H1 (cell line): Measurements from ENCODE around the gene ZNF575. TPM values are rescaled to one million over a fixed set of nuclear protein-coding genes. Genes with fewer than 3 reads are reported as not detected.

Experiments used
- CTCF ChIA-PET: fragments of 300-600 bp; sonication (Branson Sonifier 250); formaldehyde crosslinking; loops from one replicate; lab custom pipeline; 2021; ENCODE audit not compliant: partially characterized antibody; lab: Charles Lee
- POLR2A ChIA-PET: fragments of 300-600 bp; sonication (Branson Sonifier 250); formaldehyde crosslinking; loops from one replicate; lab custom pipeline; 2021; ENCODE audit warnings: inconsistent platforms; ENCODE audit not compliant: partially characterized antibody; lab: Charles Lee
- DNase-seq, 2 experiments: peaks; one replicate each; pipeline versions ENCODE4 v3.0.0 to v3.0.0-alpha.2; 2010 to 2022; ENCODE audit warnings: low spot score in 2 of 2, low read depth in 1 of 2, mixed read lengths in 1 of 2
- FAIRE-seq: peaks from 2 replicates; lab custom pipeline; 2011; peaks lifted over from hg19 to GRCh38; lab: Jason Lieb, UNC
- H2AFZ ChIP-seq: 2 replicates; pipeline ENCODE4 v1.8.1; 2012; ENCODE audit warnings: low read length, inconsistent platforms
- H2AK5ac ChIP-seq: 2 replicates; pipeline ENCODE4 v1.6.1; 2013; ENCODE audit warnings: low read depth, low read length
- H2BK120ac ChIP-seq: replicated peaks from 2 replicates; pipeline ENCODE3; 2013; ENCODE audit warnings: low read depth, low read length, inconsistent platforms
- H2BK12ac ChIP-seq: 2 replicates; pipeline ENCODE4 v1.6.1; 2013; ENCODE audit warnings: low read depth, low read length
- H2BK15ac ChIP-seq: 2 replicates; pipeline ENCODE4 v1.6.1; 2013; ENCODE audit warnings: low read length
- H2BK20ac ChIP-seq: 2 replicates; pipeline ENCODE4 v1.6.1; 2013; ENCODE audit warnings: low read length
- H2BK5ac ChIP-seq: 2 replicates; pipeline ENCODE4 v1.6.1; 2013; ENCODE audit warnings: low read depth, low read length
- H3K14ac ChIP-seq: 2 replicates; pipeline ENCODE4 v1.6.1; 2013; ENCODE audit warnings: inconsistent platforms; ENCODE audit not compliant: insufficient read length
- H3K18ac ChIP-seq: 2 replicates; pipeline ENCODE4 v1.6.1; 2013; ENCODE audit warnings: low read length; ENCODE audit errors: extremely low read depth
- H3K23ac ChIP-seq: 2 replicates; pipeline ENCODE4 v1.6.1; 2013; ENCODE audit warnings: inconsistent platforms; ENCODE audit not compliant: insufficient read length
- H3K23me2 ChIP-seq: 2 replicates; pipeline ENCODE4 v1.6.1; 2013; ENCODE audit warnings: low read depth, low read length
- H3K27ac ChIP-seq: 2 replicates; pipeline ENCODE4 v1.6.1; 2011; ENCODE audit warnings: low read depth, low read length, inconsistent platforms
- H3K27me3 ChIP-seq, 4 experiments: replicated peaks in 1 of 4; 1 replicate in 1 of 4; 2 replicates in 3 of 4; pipeline versions ENCODE4 v1.6.1 to v1.8.1; 2011 to 2013; ENCODE audit warnings: low read length in 3 of 4, mild to moderate bottlenecking in 3 of 4, inconsistent platforms in 2 of 4, mixed read lengths in 2 of 4, moderate library complexity in 1 of 4; ENCODE audit not compliant: control insufficient read depth in 3 of 4, insufficient read depth in 3 of 4; ENCODE audit errors: extremely low read depth in 1 of 4
- H3K36me3 ChIP-seq, 4 experiments: 2 replicates each; pipeline versions ENCODE4 v1.6.1 to v1.8.1; 2011 to 2013; ENCODE audit warnings: mild to moderate bottlenecking in 4 of 4, low read length in 3 of 4, moderate library complexity in 2 of 4, control low read depth in 1 of 4, inconsistent platforms in 1 of 4; ENCODE audit not compliant: insufficient read depth in 4 of 4, control insufficient read depth in 2 of 4
- H3K4ac ChIP-seq: replicated peaks from 2 replicates; pipeline ENCODE3; 2013; ENCODE audit warnings: low read length, low read depth, mixed read lengths, inconsistent platforms; ENCODE audit not compliant: insufficient read length
- H3K4me1 ChIP-seq, 4 experiments: replicated peaks in 1 of 4; 1 replicate in 1 of 4; 2 replicates in 3 of 4; pipeline versions ENCODE4 v1.6.1 to v1.8.1; 2011 to 2013; ENCODE audit warnings: low read length in 3 of 4, inconsistent platforms in 2 of 4, mixed read lengths in 1 of 4; ENCODE audit not compliant: insufficient read depth in 4 of 4, control insufficient read depth in 3 of 4
- H3K4me2 ChIP-seq, 2 experiments: 2 replicates each; pipeline versions ENCODE4 v1.6.1 to v1.8.1; 2011 to 2013; ENCODE audit warnings: low read depth in 2 of 2, low read length in 2 of 2, control low read depth in 1 of 2, inconsistent platforms in 1 of 2, mild to moderate bottlenecking in 1 of 2; ENCODE audit not compliant: insufficient read depth in 1 of 2
- H3K4me3 ChIP-seq, 4 experiments: fragments of 200-600, 300-600 bp in 1 of 4; sonication (generic), shearing (Covaris generic), sonication (Bioruptor Twin) in 1 of 4; 2 replicates each; pipeline versions ENCODE4 v1.5.1 to v1.8.1; 2011 to 2016; ENCODE audit warnings: low read length in 4 of 4, low read depth in 3 of 4, control low read depth in 2 of 4, inconsistent platforms in 2 of 4, mild to moderate bottlenecking in 2 of 4, mixed read lengths in 1 of 4, moderate library complexity in 1 of 4; ENCODE audit not compliant: insufficient read depth in 2 of 4; ENCODE audit errors: extremely low read depth in 1 of 4
- H3K56ac ChIP-seq: replicated peaks from 2 replicates; pipeline ENCODE3; 2013; ENCODE audit warnings: low read depth, mild to moderate bottlenecking, mixed read lengths, low read length, inconsistent platforms; ENCODE audit not compliant: insufficient read length
- H3K79me1 ChIP-seq: 2 replicates; pipeline ENCODE4 v1.6.1; 2013; ENCODE audit warnings: low read depth, low read length, control low read depth
- H3K79me2 ChIP-seq, 2 experiments: 2 replicates each; pipeline versions ENCODE4 v1.6.1 to v1.8.1; 2012 to 2013; ENCODE audit warnings: low read length in 2 of 2, mild to moderate bottlenecking in 2 of 2, inconsistent platforms in 1 of 2; ENCODE audit not compliant: insufficient read depth in 2 of 2, control insufficient read depth in 1 of 2
- H3K9ac ChIP-seq, 4 experiments: replicated peaks in 1 of 4; 1 replicate in 1 of 4; 2 replicates in 3 of 4; pipeline versions ENCODE4 v1.6.1 to v1.8.1; 2011 to 2013; ENCODE audit warnings: low read depth in 3 of 4, low read length in 3 of 4, control low read depth in 2 of 4, mild to moderate bottlenecking in 2 of 4, moderate library complexity in 2 of 4, inconsistent platforms in 1 of 4; ENCODE audit errors: extremely low read depth in 1 of 4
- H3K9me3 ChIP-seq, 2 experiments: 2 replicates each; pipeline versions ENCODE4 v1.6.1 to v1.8.1; 2012 to 2013; ENCODE audit warnings: mild to moderate bottlenecking in 2 of 2, moderate library complexity in 2 of 2, control low read depth in 1 of 2, inconsistent platforms in 1 of 2, low read depth in 1 of 2, low read length in 1 of 2, mixed read lengths in 1 of 2; ENCODE audit not compliant: insufficient read depth in 2 of 2
- H4K20me1 ChIP-seq, 2 experiments: replicated peaks in 1 of 2; 2 replicates each; pipeline versions ENCODE3 to v1.8.1; 2011 to 2013; ENCODE audit warnings: inconsistent platforms in 2 of 2, low read length in 2 of 2, mild to moderate bottlenecking in 1 of 2; ENCODE audit not compliant: insufficient read depth in 2 of 2, control insufficient read depth in 1 of 2
- H4K5ac ChIP-seq: 2 replicates; pipeline ENCODE4 v1.6.1; 2013; ENCODE audit warnings: low read length, low read depth, mixed read lengths, inconsistent platforms; ENCODE audit not compliant: insufficient read length
- H4K8ac ChIP-seq: 2 replicates; pipeline ENCODE4 v1.8.0; 2013; ENCODE audit warnings: mild to moderate bottlenecking, moderate library complexity, low read length, inconsistent platforms; ENCODE audit not compliant: insufficient read depth; ENCODE audit errors: extremely low read depth
- H4K91ac ChIP-seq: replicated peaks from 2 replicates; pipeline ENCODE3; 2013; ENCODE audit warnings: low read length, mixed read lengths, inconsistent platforms; ENCODE audit not compliant: insufficient read length
- CTCF ChIP-seq, 3 experiments: IDR thresholded peaks; 1 replicate in 2 of 3; 2 replicates in 1 of 3; pipeline versions ENCODE4 v1.5.1 to v1.6.1; 2011; ENCODE audit warnings: low read length in 3 of 3, mild to moderate bottlenecking in 3 of 3, inconsistent platforms in 2 of 3, low read depth in 1 of 3, moderate library complexity in 1 of 3; ENCODE audit not compliant: insufficient read depth in 1 of 3; ENCODE audit errors: control extremely low read depth in 1 of 3
- GTF2F1 ChIP-seq: IDR thresholded peaks from 2 replicates; pipeline ENCODE4 v1.6.1; 2012; ENCODE audit warnings: low read depth, low read length, improper control_type of control experiment, borderline replicate concordance
- WGBS, 2 experiments: shearing (Covaris generic) in 1 of 2; methylation state at CpG; one replicate each; pipeline versions ENCODE4 v1.1.6 to v1.1.7; 2013 to 2015; ENCODE audit warnings: low lambda C conversion rate in 2 of 2, mixed read lengths in 2 of 2, inconsistent platforms in 1 of 2, low coverage in 1 of 2, missing lambda C conversion rate in 1 of 2; ENCODE audit not compliant: insufficient replicate concordance in 2 of 2, insufficient coverage in 1 of 2, insufficient read length in 1 of 2; ENCODE audit errors: extremely low coverage in 1 of 2, missing lambda C conversion rate in 1 of 2; 5-methylcytosine and 5-hydroxymethylcytosine counted together
- polyA plus RNA-seq, 7 experiments: library from polyadenylated mRNA; depleted of rRNA in 3 of 7; stranded (reverse) in 5 of 7; unstranded in 2 of 7; fragments of >200 nt in 5 of 7; fragments of 200-250 nt in 2 of 7; gene quantifications; 1 replicate in 5 of 7; 2 replicates in 1 of 7; 4 replicates in 1 of 7; pipeline versions ENCODE4 v1.2.1 to v1.2.3, GENCODE V29; 2011 to 2013; ENCODE audit warnings: missing spikeins in 2 of 7, mixed read lengths in 2 of 7
- total RNA-seq: library from RNA; stranded (reverse); fragmentation: NEBNext Ultra II Directional; extraction: Animal tissue kit (Norgen Biotek cat#: 25700); gene quantifications from 2 replicates; pipeline ENCODE4 v1.2.1, GENCODE V29; 2021

ZNF575 gene
- total and polyA plus RNA-seq, 2 of the 8 experiments (the other 6 are each of a cell fraction or from before 2014, with no cell fraction given) = 0.05 TPM; not detected in 1

- no peak for DNase-seq
- ChIA-PET POLR2A (interaction anchor here (0.7 to 3.4 kb wide), 11 partner anchors 8 to 1462 kb away, joined by 3 to 13 read pairs (median 4); partner anchors contain the start of genes IRGQ, LYPD3 and ZNF576), CTCF (interaction anchor here (0.6 to 6.9 kb wide), 8 partner anchors 13 to 1547 kb away, joined by 3 to 122 read pairs (median 4); partner anchors contain the start of genes IRGQ, XRCC1 and ZNF576)
- Histone ChIP-seq H2BK12ac (no peak overlapping the region), H3K4me1 (peaks cover 0 to 14% (median 4%) of the 10 kb centered on the region in 4 experiments; a peak in 6 of 7 replicates), H3K14ac (no peak overlapping the region), H3K36me3 (peaks cover 0 to 2% (median under 1%) of the 10 kb centered on the region in 4 experiments; a peak in 1 of 8 replicates), H2BK5ac (0 out of 2 replicates have a peak overlapping the region, but pooled peaks have one; percentile 69), H3K56ac (peak overlapping the region; percentile 27), H3K4ac (no peak overlapping the region), H2BK20ac (no peak overlapping the region), H3K9me3 (no peaks in the 10 kb centered on the region), H3K23me2 (peaks cover 15% of the 10 kb centered on the region), H2BK120ac (no peak overlapping the region), H3K27ac (no peak overlapping the region), H4K5ac (no peak overlapping the region), H4K20me1 (no peaks in the 10 kb centered on the region), H2AFZ (peak overlapping the region; percentile 62; the same call in 1 of the 2 replicates), H3K79me2 (no peaks in the 10 kb centered on the region), H3K27me3 (peaks cover 0 to 2% (median 0%) of the 10 kb centered on the region in 4 experiments; a peak in 2 of 7 replicates), H4K91ac (no peak overlapping the region), H4K8ac (peak overlapping the region; percentile 9; the same call in 1 of the 2 replicates), H3K4me2 (peak overlapping the region; percentile 79 to 97), H3K18ac (peak overlapping the region; percentile 33; the same call in 1 of the 2 replicates), H3K79me1 (no peaks in the 10 kb centered on the region), H3K23ac (no peak overlapping the region), H3K9ac (peak overlapping the region in 2 of 4 experiments; percentile 42 to 45; a peak in 3 of 7 replicates), H2AK5ac (no peak overlapping the region), H3K4me3 (peak overlapping the region; percentile 63 to 74 (median 68)), H2BK15ac (0 out of 2 replicates have a peak overlapping the region, but pooled peaks have one; percentile 36)
- 7% methylated on average over 16 of the region's 16 CpGs; no CpG with 5 or more reads in 1 of the 2 experiments for WGBS, 2 experiments
- FAIRE-seq = no peak
- TF ChIP-seq CTCF (IDR thresholded peaks at IDR 0.05; ENCODE audit: control extremely low read depth in 1 of 3, insufficient read depth in 1 of 3, low read depth in 1 of 3, low read length in 3 of 3) (0 out of 4 replicates have a peak, but pooled peaks of 1 of the 3 experiments have one; percentile 1), GTF2F1 (no peak)
These were observed 422 bp upstream of the ZNF575 start for GRCh38 chr19:43532571-43532961.
